Breast epithelium (tissue), 4 donors: Measurements from ENCODE around the gene PLA2G4C. TPM values are rescaled to one million over a fixed set of nuclear protein-coding genes. Genes with fewer than 3 reads are reported as not detected.

Experiments used
- DNase-seq, 2 donors: peaks; one replicate each; pipeline ENCODE4 v3.0.0-alpha.2; 2019; ENCODE audit warnings: low spot score in 2 of 2
- H3K27ac ChIP-seq, 2 donors: fragments of 200-600 bp; sonication (generic) in 1 of 2; one replicate each; pipeline ENCODE4 v1.5.1; 2016 to 2019; ENCODE audit warnings: mild to moderate bottlenecking in 1 of 2
- H3K27me3 ChIP-seq, 2 donors: fragments of 200-600 bp; sonication (generic) in 1 of 2; one replicate each; pipeline versions ENCODE4 v1.5.1 to v1.6.0; 2017 to 2019; ENCODE audit warnings: control low read depth in 1 of 2, mild to moderate bottlenecking in 1 of 2
- H3K36me3 ChIP-seq: fragments of 200-600 bp; one replicate; pipeline ENCODE4 v1.5.1; 2019
- H3K4me1 ChIP-seq, 2 donors: fragments of 200-600 bp; sonication (generic); one replicate each; pipeline ENCODE4 v1.5.1; 2016 to 2019; ENCODE audit warnings: control low read depth in 1 of 2
- H3K4me3 ChIP-seq, 3 donors: fragments of 200-600 bp; sonication (generic); 1 replicate in 2 of 3; 2 replicates in 1 of 3; pipeline ENCODE4 v1.5.1; 2016 to 2019; ENCODE audit warnings: mild to moderate bottlenecking in 3 of 3, moderate library complexity in 2 of 3
- H3K9me3 ChIP-seq, 2 donors: fragments of 200-600 bp; sonication (generic) in 1 of 2; one replicate each; pipeline ENCODE4 v1.5.1; 2016 to 2019; ENCODE audit warnings: control low read depth in 1 of 2
- POLR2A ChIP-seq: fragments of 450-650 bp; IDR thresholded peaks from one replicate; pipeline ENCODE4 v1.6.1; 2016; ENCODE audit warnings: antibody characterized with exemption, mild to moderate bottlenecking, moderate library complexity
- POLR2AphosphoS5 ChIP-seq, 3 donors: sonication (generic); formaldehyde crosslinking; IDR thresholded peaks; one replicate each; pipeline ENCODE4 v1.6.1; 2017; ENCODE audit warnings: antibody characterized with exemption in 3 of 3
- intact Hi-C: fragments of 100-400 bp; cut with DNase I; formaldehyde crosslinking; loops from one replicate; pipeline ENCODE4 v1.15.1; 2023; ENCODE audit warnings: low total_unique reads
- total RNA-seq, 3 donors: library from RNA; depleted of rRNA; stranded (reverse); fragments of >200 nt; gene quantifications; one replicate each; pipeline ENCODE4 v1.1.0, GENCODE V29; 2016
- TF ChIP-seq, protein P1 (sequence below), 3 donors: fragments of 450-650 bp; IDR thresholded peaks; one replicate each; pipeline ENCODE4 v1.5.1; 2016 to 2017; ENCODE audit warnings: antibody characterized with exemption in 3 of 3, mild to moderate bottlenecking in 3 of 3, moderate library complexity in 3 of 3

PLA2G4C gene
- total RNA-seq, 3 donors from 2014 or later = 2.6 to 10.5 (median 5.1) TPM

DNA sequence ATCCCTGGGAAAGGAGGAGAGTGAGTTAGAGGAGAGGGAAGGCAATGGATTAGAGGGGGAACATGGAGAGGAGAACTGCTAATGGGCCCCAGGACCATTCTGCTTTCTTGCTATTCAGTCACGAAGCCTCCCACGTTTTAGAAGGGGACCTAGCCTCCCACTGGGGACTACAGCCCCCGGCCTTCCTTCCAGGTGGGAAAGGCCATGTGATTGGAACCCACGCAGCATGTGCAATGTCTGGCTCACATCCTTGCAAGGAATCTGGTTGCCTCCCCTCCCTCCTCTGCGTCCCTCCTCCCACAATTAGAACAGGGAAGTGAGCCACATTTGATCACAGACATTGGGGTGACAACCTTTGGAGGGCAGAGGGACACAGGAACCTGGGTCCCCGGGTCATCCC, 22.5 kb upstream of the PLA2G4C start:
- intact Hi-C loops = no loop called here
- Histone ChIP-seq H3K4me3 (no peak overlapping the region), H3K27me3 (no peaks in the 10 kb centered on the region), H3K36me3 (no peaks in the 10 kb centered on the region), H3K9me3 (no peaks in the 10 kb centered on the region), H3K27ac (no peak overlapping the region), H3K4me1 (no peaks in the 10 kb centered on the region)
- TF ChIP-seq, protein P1, sequence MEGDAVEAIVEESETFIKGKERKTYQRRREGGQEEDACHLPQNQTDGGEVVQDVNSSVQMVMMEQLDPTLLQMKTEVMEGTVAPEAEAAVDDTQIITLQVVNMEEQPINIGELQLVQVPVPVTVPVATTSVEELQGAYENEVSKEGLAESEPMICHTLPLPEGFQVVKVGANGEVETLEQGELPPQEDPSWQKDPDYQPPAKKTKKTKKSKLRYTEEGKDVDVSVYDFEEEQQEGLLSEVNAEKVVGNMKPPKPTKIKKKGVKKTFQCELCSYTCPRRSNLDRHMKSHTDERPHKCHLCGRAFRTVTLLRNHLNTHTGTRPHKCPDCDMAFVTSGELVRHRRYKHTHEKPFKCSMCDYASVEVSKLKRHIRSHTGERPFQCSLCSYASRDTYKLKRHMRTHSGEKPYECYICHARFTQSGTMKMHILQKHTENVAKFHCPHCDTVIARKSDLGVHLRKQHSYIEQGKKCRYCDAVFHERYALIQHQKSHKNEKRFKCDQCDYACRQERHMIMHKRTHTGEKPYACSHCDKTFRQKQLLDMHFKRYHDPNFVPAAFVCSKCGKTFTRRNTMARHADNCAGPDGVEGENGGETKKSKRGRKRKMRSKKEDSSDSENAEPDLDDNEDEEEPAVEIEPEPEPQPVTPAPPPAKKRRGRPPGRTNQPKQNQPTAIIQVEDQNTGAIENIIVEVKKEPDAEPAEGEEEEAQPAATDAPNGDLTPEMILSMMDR (IDR thresholded peaks at IDR 0.05) = no peak
- TF ChIP-seq POLR2A (no peak), POLR2AphosphoS5 (IDR thresholded peaks at IDR 0.05) (no peak)
- DNase-seq = no peak

DNA sequence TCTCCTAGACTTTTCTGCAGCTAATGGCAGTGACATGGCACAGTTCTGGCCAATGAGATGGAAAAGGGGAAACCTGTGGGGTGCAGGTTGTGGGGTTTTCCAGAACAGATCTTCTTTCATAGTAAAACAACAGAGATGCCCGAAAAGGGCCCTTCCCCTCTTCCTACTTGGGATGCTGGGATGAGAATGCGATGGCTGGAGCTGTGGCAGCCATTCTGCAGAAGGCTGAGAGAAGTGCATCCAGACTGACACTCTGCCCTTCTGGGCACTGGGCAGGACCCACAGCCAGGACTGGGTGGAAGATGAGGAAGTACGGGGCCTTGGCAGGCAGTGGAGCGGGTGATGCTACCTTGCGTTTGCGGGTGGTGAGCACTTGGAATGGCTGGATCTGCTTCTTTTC, 16.9 kb upstream of the PLA2G4C start:
- DNase-seq = no peak
- no peaks in the 10 kb centered on the region for H3K27me3 ChIP-seq
- TF ChIP-seq POLR2AphosphoS5 (IDR thresholded peaks at IDR 0.05) = no peak
- TF ChIP-seq, protein P1 (IDR thresholded peaks at IDR 0.05) = no peak
- TF ChIP-seq POLR2A = no peak
- H3K4me3 ChIP-seq = no peak overlapping the region
- intact Hi-C loops = no loop called here
- no peaks in the 10 kb centered on the region for H3K36me3 ChIP-seq
- H3K27ac ChIP-seq = no peak overlapping the region
- no peaks in the 10 kb centered on the region for H3K9me3 ChIP-seq
- H3K4me1 ChIP-seq = no peaks in the 10 kb centered on the region

DNA sequence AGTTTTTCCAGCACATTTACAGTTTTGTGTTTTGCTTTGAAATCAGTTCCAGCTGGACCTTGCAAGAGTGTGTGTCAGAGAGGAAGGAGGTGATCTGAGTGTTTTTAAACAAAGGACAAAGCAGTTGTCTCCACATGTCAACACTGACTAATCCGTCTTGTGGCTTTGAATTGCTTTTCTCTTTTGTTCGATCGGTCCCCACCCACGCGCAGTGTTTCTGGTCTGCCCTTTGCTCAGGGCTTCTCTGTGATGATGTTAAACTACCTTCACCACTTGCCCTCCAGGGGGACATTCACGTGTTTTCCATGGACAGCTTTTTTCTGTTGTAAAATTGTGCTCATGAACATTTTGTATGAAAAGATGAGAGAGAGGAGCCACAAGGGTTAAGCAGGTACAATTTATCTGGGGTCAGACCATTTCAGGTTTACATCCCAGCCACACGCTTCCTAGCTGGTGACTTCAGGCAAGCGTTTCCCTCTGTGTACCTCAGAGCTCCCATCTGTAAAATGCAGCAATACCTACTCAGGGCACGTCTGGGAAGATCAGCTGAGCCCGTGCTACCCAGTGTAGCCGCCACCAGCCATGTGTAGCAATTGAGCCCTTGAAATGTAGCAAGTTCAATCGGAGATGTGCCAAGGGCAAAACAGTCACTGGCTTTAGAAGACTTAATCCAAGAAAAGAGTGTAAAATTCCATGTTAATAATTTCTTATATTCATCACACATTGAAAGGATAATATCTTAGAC, 13.5 kb upstream of the PLA2G4C start:
- intact Hi-C loops = no loop called here
- no peak overlapping the region for H3K4me3 ChIP-seq
- H3K36me3 ChIP-seq = no peaks in the 10 kb centered on the region
- TF ChIP-seq POLR2AphosphoS5 (IDR thresholded peaks at IDR 0.05) = no peak
- no peak for TF ChIP-seq POLR2A
- TF ChIP-seq, protein P1 (IDR thresholded peaks at IDR 0.05) = peak in 1 of 3 donors; percentile 32
- H3K27ac ChIP-seq = no peak overlapping the region
- no peaks in the 10 kb centered on the region for H3K27me3 ChIP-seq
- no peaks in the 10 kb centered on the region for H3K9me3 ChIP-seq
- H3K4me1 ChIP-seq = no peaks in the 10 kb centered on the region
- peak in 1 of 2 donors; percentile 40 for DNase-seq

DNA sequence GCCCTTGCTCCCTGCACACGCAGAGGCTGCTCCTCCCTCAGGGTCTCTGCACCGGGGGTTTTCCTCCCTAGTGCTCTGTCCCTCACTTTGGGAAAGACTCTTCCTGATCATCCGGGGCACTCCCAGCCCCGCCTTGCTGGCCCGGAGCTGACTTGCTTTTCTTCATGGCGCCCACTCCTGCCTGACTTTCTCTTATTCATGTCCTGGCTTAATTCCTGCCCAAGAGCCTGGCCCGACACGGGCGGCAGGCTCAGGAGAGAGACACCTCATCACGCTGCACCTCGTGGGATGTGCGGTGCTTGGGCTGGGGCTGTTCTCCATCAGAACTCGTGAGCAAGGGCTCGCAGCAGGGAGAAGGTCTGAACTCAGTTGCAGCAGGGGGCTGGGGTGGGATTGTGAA, 11.8 kb upstream of the PLA2G4C start:
- Histone ChIP-seq H3K27ac (peak overlapping the region; percentile 54 to 75), H3K36me3 (no peaks in the 10 kb centered on the region), H3K9me3 (no peaks in the 10 kb centered on the region), H3K4me1 (no peaks in the 10 kb centered on the region), H3K4me3 (peak overlapping the region in 1 of 3 donors; percentile 23), H3K27me3 (no peaks in the 10 kb centered on the region)
- TF ChIP-seq, protein P1 (IDR thresholded peaks at IDR 0.05) = no peak
- TF ChIP-seq POLR2A (no peak), POLR2AphosphoS5 (IDR thresholded peaks at IDR 0.05) (no peak)
- DNase-seq = no peak
- intact Hi-C loops = no loop called here

DNA sequence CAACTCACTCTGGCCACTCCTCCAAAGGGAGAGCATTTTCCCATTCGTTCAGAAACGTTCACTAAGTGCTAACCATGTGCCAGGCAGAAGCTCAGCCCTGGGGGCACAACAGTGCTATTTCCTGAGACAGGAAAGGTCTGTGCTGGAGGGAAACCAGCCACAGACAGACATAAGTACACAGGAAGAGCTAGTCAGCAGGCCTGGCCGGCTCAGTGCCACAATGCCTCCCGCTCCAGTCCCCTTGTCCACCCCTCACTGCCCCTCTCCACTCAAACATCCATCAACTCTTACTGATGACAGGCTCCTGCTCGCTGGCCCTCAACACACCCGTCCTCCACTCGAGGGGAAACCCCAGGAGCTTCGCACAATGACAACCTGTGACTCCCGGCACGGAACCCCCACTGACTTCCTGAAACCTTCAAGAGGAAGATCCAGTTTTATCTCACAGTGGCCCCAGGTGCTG, 11.3 kb upstream of the PLA2G4C start:
- Histone ChIP-seq H3K9me3 (no peaks in the 10 kb centered on the region), H3K36me3 (no peaks in the 10 kb centered on the region), H3K27ac (peak overlapping the region; percentile 54 to 75), H3K4me3 (peak overlapping the region in 1 of 3 donors; percentile 23), H3K4me1 (no peaks in the 10 kb centered on the region), H3K27me3 (no peaks in the 10 kb centered on the region)
- TF ChIP-seq POLR2A (no peak), POLR2AphosphoS5 (IDR thresholded peaks at IDR 0.05) (peak in 2 of 3 donors; percentile 31 to 32)
- DNase-seq = peak; percentile 64 to 78
- intact Hi-C loops = no loop called here
